Osteocyte (in vitro differentiated cells): ENCODE data around the gene APBB2. TPM values are rescaled to one million over a fixed set of nuclear protein-coding genes. Genes with fewer than 3 reads are reported as not detected.

Experiments used
- DNase-seq: peaks from one replicate; pipeline ENCODE4 v3.0.0; 2021; ENCODE audit warnings: mixed read lengths; ENCODE audit not compliant: unreplicated experiment; ENCODE audit errors: extremely low spot score
- H3K27ac Mint-ChIP-seq: one replicate; pipeline ENCODE4 v1.8.0; 2021; ENCODE audit warnings: mild to moderate bottlenecking, mixed read lengths; ENCODE audit not compliant: unreplicated experiment
- H3K27me3 Mint-ChIP-seq: one replicate; pipeline ENCODE4 v1.8.0; 2021; ENCODE audit warnings: mixed read lengths; ENCODE audit not compliant: unreplicated experiment
- H3K36me3 Mint-ChIP-seq: one replicate; pipeline ENCODE4 v1.8.0; 2021; ENCODE audit warnings: mixed read lengths; ENCODE audit not compliant: unreplicated experiment
- H3K4me1 Mint-ChIP-seq: one replicate; pipeline ENCODE4 v1.8.0; 2021; ENCODE audit warnings: mixed read lengths; ENCODE audit not compliant: unreplicated experiment
- H3K4me3 Mint-ChIP-seq: one replicate; pipeline ENCODE4 v1.8.0; 2021; ENCODE audit warnings: mild to moderate bottlenecking, moderate library complexity, mixed read lengths; ENCODE audit not compliant: unreplicated experiment
- H3K9me3 Mint-ChIP-seq: one replicate; pipeline ENCODE4 v1.8.0; 2021; ENCODE audit warnings: mixed read lengths; ENCODE audit not compliant: unreplicated experiment
- CTCF ChIP-seq: fragments of 200-600 bp; sonication (generic); IDR thresholded peaks from 2 replicates; pipeline ENCODE4 v1.5.0; 2021; ENCODE audit warnings: antibody characterized with exemption, mild to moderate bottlenecking, moderate library complexity
- total RNA-seq: library from RNA; stranded (reverse); gene quantifications from 2 replicates; pipeline ENCODE4 v1.2.1, GENCODE V29; 2021

Gene APBB2
- total RNA-seq, 1 donor from 2014 or later = 56.2 TPM

- Mint-ChIP-seq H3K4me3 (no peak overlapping the region), H3K27ac (no peak overlapping the region), H3K9me3 (no peaks in the 10 kb centered on the region), H3K27me3 (no peaks in the 10 kb centered on the region), H3K36me3 (peaks cover 5% of the 10 kb centered on the region), H3K4me1 (peaks cover 20% of the 10 kb centered on the region)
- no peak for TF ChIP-seq CTCF
- no peak for DNase-seq
These were observed 253.4 kb downstream of the APBB2 start for GRCh38 chr4:40960941-40961340.

GRCh38 chr4:40957281-40957680 lies 257.1 kb downstream of the APBB2 start:
- peaks cover 8% of the 10 kb centered on the region for H3K36me3 Mint-ChIP-seq
- no peaks in the 10 kb centered on the region for H3K27me3 Mint-ChIP-seq
- H3K9me3 Mint-ChIP-seq = no peaks in the 10 kb centered on the region

GRCh38 chr4:40956721-40957255 lies 257.6 kb downstream of the APBB2 start:
- Mint-ChIP-seq H3K4me1 (peaks cover 32% of the 10 kb centered on the region), H3K27ac (peak overlapping the region; percentile 38), H3K4me3 (no peak overlapping the region), H3K9me3 (no peaks in the 10 kb centered on the region), H3K27me3 (no peaks in the 10 kb centered on the region), H3K36me3 (peaks cover 8% of the 10 kb centered on the region)
- TF ChIP-seq CTCF = no peak
- no peak for DNase-seq

More at GRCh38 chr4:40957281-40957680, 257.1 kb downstream of the APBB2 start:
- H3K4me1 Mint-ChIP-seq = peaks cover 32% of the 10 kb centered on the region
- no peak overlapping the region for H3K4me3 Mint-ChIP-seq
- DNase-seq = no peak
- TF ChIP-seq CTCF = no peak
- peak overlapping the region; percentile 38 for H3K27ac Mint-ChIP-seq

GRCh38 chr4:40954088-40954668 lies 260.2 kb downstream of the APBB2 start:
- H3K4me3 Mint-ChIP-seq = no peak overlapping the region
- peak overlapping the region; percentile 5 for H3K27ac Mint-ChIP-seq
- no peaks in the 10 kb centered on the region for H3K27me3 Mint-ChIP-seq

More at GRCh38 chr4:40954088-40954668, 260.2 kb downstream of the APBB2 start:
- H3K4me1 Mint-ChIP-seq = peaks cover 34% of the 10 kb centered on the region
- H3K36me3 Mint-ChIP-seq = peaks cover 5% of the 10 kb centered on the region
- H3K9me3 Mint-ChIP-seq = no peaks in the 10 kb centered on the region
- no peak for DNase-seq
- TF ChIP-seq CTCF = no peak
